Middle frontal gyrus (tissue), 1 donor: ENCODE results near the gene E2F6.

Experiments used
- DNase-seq: peaks from one replicate; pipeline ENCODE4 v3.0.0-alpha.2; 2015; ENCODE audit warnings: low spot score; ENCODE audit errors: extremely low spot score

Gene E2F6

DNA sequence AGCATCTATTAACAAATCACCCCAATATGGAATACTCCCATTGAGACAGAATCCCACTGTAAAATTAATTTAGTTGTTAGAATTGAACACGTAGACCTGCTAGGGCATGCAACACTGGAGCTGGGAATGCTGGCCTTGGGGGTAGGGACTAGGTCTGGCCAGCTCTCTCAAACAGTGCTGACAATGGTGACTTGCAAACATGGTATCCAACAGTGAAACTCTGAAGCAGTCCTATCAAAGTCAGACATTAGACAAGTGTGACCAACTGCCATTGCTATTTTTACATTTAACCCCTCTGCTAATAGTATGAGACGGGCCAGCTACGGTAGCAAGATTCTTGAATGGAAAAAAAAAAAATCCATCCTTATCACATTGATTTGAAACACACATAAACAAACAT, 7.2 kb downstream of the E2F6 start:
- no peak for DNase-seq

DNA sequence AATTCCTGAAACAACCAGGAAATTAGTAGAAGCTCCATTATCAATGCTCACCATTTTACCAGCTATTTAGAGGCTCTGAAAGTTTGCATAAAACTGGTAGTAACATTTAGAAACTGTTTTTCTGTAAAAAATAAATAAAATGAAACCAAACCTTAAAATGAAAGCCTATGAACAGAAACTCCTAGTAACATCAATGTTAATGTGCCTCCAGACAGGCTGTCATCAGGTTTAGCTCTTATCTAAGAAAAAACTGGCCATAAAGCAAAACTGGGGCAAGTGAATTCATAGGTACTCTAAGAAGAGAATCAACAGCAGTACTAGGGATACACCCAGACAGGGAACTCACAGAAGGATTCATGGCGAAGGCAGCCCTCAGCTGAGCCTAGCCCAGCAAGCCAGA, 8.0 kb downstream of the E2F6 start:
- no peak for DNase-seq

DNA sequence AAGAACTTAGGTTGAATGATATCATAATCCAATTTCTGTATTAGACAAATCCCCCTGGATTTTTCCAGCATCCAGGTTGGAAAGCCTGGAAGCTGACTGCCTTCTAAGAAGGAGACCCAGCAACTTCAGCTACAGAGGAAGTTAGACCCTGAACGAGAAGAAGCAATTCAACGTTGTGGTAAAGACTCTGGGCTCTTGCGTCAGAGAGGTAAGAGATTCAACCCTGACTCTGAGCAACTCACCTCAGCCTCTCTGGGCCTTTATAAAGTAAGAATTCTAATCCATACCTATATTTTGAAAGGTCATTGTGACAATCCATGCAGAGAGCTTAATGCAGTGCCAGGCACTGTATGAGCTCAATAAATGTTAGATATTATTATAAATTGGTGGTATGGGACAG, 9.7 kb downstream of the E2F6 start:
- DNase-seq = no peak

DNA sequence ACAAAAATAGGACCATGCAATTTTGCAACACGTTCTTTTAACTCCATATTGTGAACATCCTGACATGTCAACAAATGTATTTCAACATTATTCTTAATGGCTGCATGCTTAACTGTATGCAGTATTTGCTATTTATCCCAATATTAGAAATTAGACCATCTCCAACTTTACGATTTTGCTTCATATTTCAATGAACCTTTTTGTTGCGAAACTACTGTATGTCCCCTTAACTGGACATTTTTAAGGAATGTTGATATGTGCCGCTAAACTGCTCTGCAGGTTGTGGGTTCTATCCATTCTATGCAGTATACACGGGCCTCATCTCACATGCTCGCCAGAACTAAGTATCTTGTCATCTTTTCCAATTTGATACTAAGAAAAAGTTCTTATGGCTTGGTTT, 11.1 kb downstream of the E2F6 start:
- no peak for DNase-seq

DNA sequence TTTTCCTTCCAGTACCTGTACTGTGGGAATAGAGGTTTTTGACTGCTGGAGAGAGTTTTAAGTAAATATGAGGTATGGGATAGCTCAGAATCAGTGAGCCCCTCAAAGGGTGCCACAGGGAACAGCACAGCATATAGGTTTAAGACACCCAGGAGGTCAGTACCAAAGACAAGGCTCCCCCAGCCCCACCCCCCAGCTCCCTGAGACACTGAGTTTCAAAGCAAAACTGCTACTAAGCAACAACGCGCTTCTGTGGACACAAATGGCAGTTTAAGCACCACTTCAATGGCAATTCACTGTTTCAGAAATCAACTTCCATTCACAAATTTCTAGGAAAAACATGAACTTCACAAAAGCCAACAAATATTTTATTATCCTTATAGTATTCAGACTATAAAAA, 15.2 kb downstream of the E2F6 start:
- DNase-seq = no peak

DNA sequence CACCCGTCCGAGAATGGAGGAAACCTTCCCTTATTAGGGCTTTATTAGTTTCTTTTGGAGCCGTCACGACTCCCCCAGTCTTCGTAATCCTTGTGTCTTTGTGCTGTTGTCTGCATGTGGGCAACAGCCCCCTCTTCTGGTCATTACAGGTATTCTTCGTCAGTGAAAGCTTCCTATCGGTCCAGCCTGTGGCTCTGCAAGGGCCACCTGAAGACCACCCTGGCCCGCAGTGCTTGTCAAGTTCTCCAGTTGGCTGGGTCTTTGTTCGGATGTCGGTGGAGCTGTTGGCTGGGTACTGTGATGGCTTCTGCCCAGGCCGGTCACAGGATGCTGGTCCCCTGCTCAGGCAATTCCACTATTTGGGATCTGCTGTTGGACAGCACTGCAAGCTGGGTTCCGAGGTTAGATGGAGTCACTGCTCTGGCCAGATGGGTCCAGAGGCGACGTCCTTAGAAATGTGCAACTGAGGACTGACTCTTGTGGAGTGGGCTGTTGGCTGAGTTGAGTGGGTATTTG, 19.2 kb downstream of the E2F6 start:
- peak; percentile 57 for DNase-seq

DNA sequence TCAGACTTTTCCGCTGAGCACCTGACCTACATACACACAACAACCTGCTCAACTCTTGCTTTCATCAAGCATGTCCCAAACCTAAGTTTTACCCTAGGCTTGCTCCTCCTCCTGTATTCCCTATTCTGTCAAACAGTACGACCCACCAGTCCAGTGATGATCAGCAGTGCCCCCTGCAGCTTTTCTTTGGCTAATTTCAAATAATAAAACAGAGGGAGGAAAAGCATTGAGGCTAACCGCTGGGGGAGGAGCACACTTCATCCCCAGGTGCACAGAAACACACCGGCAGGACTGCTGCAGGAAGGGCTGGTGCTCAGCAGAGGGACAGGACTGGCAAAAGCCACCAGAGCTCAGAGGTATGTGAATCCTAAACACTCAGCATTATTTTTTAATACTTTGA, 21.2 kb downstream of the E2F6 start:
- DNase-seq = no peak

DNA sequence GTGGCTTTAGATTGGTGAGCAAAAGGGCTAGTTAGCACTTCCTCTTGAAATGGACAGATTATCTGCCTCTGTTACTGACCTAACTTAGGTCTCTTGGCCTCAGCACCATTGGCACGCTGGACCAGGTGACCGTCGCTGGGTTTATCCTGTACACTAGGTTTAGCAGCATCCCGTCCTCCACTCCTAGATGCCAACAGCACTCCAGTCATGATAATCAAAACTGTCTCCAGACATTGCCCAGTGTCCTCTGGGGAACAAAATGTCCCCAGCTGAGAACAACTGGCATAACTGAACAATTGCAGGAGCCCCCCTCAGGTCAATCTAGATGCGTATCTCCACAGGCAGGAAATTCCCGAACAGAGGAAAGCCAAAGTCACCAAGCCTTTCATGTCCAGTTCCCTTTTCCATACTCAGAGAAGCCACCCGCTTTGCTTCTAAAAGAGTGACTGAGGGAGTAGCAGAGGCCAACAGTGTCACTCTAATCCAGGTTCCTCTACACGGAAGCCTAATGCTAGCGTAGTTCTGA, 27.3 kb downstream of the E2F6 start:
- no peak for DNase-seq

DNA sequence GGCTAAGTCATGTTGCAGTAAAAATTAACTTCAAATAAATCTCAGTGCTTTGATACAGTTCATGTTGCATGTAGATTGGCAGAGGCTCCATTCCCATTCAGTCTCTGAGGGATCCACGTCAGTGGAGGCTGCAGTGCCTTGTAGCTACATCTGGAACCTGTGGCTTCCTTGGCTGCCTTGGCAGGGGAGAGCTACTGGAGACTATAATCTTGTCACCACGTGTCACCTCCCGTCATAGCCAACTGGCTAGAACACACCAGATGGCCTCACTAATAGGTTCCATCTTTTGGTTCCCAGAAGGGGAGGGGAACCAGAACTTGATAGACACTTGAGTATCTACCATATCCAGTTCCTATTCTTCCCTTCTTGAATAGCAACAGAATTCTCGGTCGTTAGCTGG, 28.4 kb downstream of the E2F6 start:
- no peak for DNase-seq

DNA sequence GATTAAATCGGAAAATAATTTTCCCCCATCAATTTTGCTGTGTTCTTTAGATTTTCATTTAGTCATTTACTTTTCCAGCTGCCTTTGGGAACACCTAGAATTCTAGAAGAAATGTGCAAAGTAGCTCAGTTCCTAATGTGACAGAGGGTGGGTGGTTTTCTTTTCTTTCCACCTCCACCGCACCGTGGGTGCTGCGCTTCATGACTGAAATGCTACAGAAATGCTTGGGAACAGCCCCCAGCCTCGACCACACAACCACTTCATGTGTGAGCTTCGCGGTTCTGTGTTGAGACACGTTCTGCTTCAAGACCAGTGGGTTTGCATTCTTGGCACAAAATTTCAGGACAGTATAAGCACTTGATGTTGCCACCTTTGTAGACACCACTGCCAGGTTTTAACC, 30.9 kb downstream of the E2F6 start:
- no peak for DNase-seq

DNA sequence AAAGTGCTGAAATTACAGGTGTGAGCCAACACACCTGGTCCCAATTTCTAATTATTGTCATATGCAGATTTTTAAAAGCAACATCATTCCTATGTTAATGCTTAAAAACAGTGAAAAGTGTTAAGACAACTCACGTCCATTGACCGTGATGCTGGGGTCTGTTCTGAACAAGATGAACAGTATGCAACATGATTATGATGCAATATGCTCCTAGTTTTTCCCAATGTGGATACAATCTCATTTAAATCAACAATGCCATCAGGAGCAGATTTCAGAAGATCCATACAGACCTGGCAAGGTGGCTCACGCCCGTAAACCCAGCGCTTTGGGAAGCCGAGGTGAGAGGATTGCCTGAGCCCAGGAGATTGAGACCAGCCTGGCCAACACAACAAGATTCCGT, 31.5 kb downstream of the E2F6 start:
- DNase-seq = no peak

DNA sequence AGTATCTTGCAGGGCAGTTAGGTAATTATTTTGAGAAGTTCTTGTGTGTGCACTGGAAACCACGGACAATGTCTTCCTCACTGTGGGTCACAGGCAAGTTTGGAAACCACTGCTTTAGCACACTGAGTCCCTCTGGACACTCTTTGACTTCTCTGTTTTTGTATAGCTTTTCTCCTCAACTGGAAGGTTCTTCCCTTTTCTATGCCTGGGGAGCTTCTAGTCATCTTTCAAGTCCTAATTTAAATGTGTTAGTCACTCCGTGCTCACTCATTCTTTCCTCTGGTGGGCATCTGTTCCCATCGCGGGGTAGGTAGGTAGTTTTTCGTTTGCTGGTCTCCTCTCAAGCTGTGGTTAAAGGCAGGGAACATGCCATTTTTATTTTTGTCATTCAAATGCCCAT, 32.1 kb downstream of the E2F6 start:
- DNase-seq = no peak

DNA sequence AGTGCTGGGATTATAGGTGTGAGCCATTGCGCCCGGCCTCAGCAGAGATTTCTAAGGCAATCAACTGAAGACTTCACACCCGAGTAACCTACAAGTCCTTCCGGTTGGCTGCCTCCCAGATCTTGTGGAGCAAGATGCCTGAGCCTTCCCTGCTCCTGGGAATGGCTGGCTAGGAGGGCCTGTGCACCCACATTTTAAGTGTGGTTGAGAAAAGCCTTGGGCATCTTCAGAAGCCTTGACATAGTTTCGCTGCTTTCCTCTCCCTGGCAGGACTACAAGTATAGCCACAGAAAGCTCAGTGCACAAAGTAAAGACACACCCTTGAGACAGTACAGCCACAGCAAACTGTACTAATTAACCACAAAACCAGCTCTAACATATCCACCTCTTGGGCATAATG, 35.2 kb downstream of the E2F6 start:
- no peak for DNase-seq

DNA sequence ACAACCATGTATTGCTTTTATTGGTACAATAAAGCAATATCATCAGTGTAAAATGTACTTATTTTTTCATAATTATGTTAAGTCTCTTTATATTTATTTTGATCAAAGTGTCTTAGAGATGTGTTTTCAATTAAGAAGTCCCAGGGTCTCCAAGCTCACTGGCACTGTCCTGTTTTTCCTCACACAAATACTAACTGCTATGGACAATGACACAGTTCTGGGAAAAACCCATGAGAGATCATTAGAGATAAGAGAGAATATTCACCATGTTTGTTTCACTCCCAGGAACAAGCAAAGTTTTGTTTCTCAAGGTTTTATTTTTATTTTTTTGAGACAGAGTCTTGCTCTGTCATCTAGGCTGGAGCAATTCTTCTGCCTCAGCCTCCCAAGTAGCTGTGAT, 38.7 kb downstream of the E2F6 start:
- no peak for DNase-seq

DNA sequence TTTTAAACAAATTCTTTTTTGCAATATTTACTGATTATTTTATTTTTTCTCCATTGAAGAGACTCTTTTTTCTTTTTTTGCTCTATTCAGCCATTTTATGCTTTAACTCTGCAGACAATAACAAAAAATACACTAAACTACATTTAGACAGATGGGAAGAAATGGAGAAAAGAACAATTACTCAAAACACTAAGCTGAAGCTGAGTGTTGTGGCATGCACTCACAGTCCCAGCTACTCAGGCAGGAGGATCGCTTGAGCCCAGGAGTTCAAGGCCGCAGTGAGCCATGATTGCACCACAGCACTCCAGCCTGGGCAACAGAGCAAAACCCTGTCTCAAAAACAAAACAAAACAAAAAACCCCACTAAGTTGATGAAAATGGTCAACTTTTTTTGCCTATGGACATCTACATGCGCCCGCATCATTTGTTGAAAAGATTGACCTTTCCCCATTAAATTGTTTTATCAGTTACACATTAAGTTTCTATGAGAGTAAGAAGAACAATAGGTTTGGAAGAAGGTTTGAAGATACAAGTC, 43.0 kb downstream of the E2F6 start:
- DNase-seq = no peak

DNA sequence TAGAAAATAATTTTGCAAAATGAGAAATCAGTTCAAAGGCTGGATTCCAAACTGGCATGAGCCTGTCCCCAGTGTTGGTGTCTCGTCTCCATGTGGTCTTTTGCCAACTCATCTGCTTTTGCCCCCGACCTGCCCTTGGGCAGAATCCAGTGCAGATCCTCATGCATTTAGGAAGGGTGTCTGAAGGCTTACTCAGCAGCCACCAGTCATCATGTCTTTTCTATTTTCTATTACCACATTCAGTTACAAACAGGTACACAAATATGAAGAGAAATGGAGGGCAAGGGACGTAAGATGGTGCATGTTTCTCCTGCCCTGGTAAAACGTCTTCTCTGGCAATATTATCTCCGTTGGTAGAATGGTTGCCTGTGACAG, 43.5 kb downstream of the E2F6 start:
- DNase-seq = no peak

DNA sequence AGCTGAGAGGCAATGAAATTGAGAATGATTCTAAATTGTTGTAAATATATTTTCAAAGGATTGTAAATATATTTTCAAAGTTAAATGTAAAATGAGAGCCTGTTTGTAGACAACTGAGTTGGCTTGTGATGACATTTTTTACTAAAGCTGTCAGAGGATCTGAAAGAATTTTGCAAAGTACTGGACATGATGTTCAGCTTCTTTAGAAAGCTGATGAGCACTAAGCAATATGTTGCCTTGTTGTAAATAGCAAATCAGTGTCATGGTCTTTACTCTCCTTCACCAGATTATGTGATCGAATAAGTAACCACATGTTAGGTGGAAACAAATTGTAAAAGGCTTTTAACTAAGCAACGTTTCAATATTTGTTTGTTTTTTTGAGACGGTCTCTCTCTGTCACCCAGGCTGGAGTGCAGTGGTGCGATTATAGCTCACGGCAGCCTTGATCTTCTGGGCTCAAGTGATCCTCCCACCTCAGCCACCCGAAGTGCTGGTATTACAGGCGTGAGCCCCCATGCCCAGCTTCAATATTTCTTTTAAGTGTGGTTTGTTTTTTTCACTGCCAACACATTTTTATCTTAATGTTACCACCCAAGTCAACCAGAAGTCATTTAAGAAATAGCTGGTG, 44.0 kb downstream of the E2F6 start:
- no peak for DNase-seq

DNA sequence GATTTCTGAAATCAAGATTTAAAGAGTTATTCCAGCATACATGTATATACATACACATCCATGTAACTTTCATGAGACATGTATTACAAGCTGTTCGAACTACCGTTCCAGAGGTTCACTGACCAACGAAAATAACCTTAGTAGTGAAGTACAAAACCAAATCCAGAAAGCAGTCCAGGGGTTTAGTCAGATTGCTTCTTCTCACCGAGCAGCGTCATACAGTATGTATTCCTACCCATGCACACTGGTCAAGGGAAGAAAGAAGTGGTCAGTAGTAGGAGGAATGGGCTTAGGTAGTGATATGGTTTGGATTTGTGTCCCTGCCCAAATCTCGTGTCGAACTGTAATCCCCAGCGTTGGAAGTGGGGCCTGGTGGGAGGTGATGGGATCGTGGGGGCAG, 45.3 kb downstream of the E2F6 start:
- no peak for DNase-seq

DNA sequence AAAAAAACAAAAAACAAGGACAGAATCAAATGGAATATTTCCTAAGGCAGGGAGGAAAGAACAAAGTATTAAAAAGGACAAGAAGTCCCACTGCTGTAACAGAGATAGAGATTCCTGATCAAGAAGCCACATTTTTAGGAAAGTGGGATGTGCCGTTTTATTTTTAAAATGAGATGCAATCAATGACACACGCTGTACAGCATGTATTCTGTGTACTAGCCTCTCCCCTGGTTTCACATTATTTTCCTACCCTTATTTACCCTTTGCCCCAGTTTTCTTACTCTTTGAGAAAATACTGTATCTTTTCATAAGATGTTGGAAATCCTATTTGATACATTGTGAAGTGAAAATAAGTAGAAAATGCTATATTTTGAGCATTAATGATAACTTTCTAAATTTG, 45.8 kb downstream of the E2F6 start:
- no peak for DNase-seq

DNA sequence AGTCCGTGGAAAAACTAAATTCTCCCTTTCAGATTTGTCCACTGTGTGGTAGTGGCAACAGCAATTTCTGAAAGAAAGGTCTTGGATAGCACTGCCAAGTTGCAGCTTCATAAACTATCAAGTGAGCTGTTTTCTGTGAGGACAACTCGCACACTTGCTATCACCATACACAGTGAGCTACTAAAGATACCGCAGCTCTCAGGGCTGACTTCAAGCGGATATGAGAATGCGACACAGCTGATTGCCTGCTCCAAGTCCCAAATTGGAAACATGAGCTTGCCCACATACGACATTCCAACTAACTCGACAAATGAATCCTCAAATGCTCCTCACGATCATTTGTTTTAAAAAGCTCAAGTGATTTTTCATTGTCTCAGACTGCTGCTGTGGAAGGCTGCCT, 46.2 kb downstream of the E2F6 start:
- DNase-seq = peak; percentile 58

DNA sequence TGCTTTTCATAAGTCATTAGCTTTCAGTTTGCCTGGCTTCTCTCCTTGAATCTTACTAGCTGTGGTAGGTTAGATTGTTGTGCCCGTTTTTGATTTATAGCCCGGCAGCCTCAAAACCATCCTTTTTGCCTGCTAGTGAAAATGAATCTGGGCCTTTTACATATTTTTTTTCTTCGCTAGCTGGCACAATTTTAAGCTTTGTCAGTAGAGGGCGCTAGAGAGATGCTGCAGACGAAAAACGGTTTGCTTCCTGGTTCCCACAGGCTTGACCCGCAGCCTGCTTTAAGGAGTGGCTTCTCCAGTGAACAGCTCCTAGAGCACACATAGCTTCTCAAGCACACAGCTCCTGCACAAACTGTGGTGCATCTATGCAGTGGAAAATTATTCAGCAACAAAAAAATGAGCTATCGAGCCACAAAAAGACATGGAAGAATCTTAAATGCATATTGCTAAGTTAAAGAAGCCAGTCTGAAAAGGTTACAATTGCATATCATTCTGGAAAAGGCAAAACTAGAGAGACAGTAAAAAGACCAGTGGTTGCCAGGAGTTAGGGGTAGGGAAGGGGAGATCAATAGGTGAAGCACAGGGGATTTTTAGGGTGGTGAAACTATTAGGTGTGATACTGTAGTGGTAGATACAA, 47.9 kb downstream of the E2F6 start:
- no peak for DNase-seq

DNA sequence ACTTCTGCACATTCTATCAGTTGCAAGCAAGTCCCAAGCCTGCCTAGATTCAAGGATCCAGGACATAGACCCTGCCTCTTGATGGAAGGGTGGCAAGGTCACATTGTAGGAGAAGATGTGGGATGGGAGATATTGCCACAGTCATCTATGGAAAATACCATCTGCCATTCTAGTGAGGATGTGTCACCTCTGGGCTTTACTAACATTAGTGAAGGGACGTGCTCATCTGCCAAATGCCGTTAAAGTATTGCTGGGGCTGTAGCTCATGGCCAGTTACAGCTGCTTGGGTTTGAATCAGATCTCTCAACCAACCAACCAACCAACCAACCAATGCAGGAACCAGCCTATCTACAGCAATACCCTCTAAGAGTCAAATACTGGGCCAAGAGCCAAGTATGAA, 49.0 kb downstream of the E2F6 start:
- DNase-seq = no peak

DNA sequence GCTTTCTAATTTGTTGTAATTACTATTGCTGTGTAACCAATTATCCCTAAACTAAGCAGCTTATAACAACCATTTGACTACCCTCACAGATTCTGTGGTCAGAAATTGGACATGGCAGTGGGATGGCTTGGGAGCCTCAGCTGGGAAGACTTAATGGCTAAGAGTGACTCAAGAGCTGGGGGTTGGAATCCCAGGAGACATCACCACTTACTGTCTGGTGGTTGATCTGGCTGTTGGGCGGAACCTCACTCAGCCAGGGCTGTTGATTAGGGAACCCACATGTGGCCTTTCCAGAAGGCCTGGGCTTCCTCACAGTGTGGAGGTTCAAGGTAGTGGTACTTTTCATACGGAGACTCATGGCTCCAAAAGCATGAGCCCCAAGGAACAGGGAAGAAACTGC, 49.8 kb downstream of the E2F6 start:
- DNase-seq = no peak
